NCI-H2107 (cell line): ENCODE data around the gene LRIG3.
"Not testable (repeated sequence)": the region's sequence is repeated elsewhere in the genome, so short reads cannot be mapped to it uniquely, and the experiment has no call there.

Experiments
- DNase-seq: peaks from one replicate; lab custom pipeline; 2025; lab: John Stamatoyannopoulos, UW

LRIG3 gene

GRCh38 chr12:58855630-58856029 lies 64.7 kb downstream of the LRIG3 start:
- DNase-seq = not testable (repeated sequence)

GRCh38 chr12:58850826-58851225 lies 69.5 kb downstream of the LRIG3 start:
- no peak for DNase-seq

- no peak for DNase-seq
Measured at GRCh38 chr12:58847901-58848600, 72.3 kb downstream of the LRIG3 start.

- DNase-seq = no peak
Measured at GRCh38 chr12:58844161-58844560, 76.1 kb downstream of the LRIG3 start.

GRCh38 chr12:58841058-58841798 lies 79.1 kb downstream of the LRIG3 start:
- no peak for DNase-seq

GRCh38 chr12:58833853-58834252 lies 86.5 kb downstream of the LRIG3 start:
- DNase-seq = no peak

GRCh38 chr12:58832920-58833319 lies 87.4 kb downstream of the LRIG3 start:
- DNase-seq = no peak
